ENCODE data around the gene MVD.

DNA sequence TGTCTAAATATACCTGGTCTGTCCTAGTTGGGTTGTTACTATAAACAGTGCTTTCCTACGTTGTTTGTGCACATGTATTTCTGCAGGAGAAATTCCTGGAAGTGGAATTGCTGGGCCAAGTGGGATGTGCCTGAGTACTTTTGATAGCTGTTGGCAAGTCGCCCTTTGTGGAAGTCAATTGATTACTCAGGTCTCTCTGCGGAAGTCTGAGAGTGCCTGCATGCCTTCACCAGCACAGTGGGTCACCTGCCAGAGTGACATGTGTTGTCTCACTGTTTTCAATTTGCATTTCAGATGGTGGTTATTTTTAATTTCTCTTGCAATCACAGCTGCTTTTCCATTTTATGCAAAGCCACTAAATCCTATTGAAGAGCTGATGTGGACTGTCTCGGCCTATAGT, 2.3 kb upstream of the MVD start:
- TF ChIP-seq, protein P1, sequence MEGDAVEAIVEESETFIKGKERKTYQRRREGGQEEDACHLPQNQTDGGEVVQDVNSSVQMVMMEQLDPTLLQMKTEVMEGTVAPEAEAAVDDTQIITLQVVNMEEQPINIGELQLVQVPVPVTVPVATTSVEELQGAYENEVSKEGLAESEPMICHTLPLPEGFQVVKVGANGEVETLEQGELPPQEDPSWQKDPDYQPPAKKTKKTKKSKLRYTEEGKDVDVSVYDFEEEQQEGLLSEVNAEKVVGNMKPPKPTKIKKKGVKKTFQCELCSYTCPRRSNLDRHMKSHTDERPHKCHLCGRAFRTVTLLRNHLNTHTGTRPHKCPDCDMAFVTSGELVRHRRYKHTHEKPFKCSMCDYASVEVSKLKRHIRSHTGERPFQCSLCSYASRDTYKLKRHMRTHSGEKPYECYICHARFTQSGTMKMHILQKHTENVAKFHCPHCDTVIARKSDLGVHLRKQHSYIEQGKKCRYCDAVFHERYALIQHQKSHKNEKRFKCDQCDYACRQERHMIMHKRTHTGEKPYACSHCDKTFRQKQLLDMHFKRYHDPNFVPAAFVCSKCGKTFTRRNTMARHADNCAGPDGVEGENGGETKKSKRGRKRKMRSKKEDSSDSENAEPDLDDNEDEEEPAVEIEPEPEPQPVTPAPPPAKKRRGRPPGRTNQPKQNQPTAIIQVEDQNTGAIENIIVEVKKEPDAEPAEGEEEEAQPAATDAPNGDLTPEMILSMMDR (IDR thresholded peaks at IDR 0.05; ENCODE audit: low read depth, low read length, missing input control) = no peak
- TF ChIP-seq REST (IDR thresholded peaks at IDR 0.05) (peak; percentile 36), GABPA (IDR thresholded peaks at IDR 0.05 in 1 of 2, conservative IDR thresholded peaks at IDR 0.05 in 1 of 2) (peak in 1 of 2 donors; percentile 47), EGR1 (IDR thresholded peaks at IDR 0.05; ENCODE audit: low read depth in 2 of 2) (peak in 1 of 2 donors; percentile 77), TAF1 (conservative IDR thresholded peaks at IDR 0.05) (peak; percentile 2), RXRA (IDR thresholded peaks at IDR 0.05) (peak; percentile 79 to 89)

Measured in liver (tissue), 3 donors.